WTC11 (cell line): ENCODE measurements around the gene EP400.

Experiments
- AR ChIP-seq: fragments of 250-450 bp; sonication (Bioruptor Pico); IDR thresholded peaks from 2 replicates; pipeline ENCODE4 v1.9.0; 2021; ENCODE audit warnings: mild to moderate bottlenecking
- CREM ChIP-seq: sonication (generic); formaldehyde crosslinking; IDR thresholded peaks from 2 replicates; pipeline ENCODE4 v1.8.1; 2022; ENCODE audit warnings: mild to moderate bottlenecking, missing genetic modification reagents, moderate library complexity
- CTCF ChIP-seq: fragments of 200-600 bp; IDR thresholded peaks from 2 replicates; pipeline ENCODE4 v1.8.0; 2022; ENCODE audit warnings: antibody characterized with exemption
- EMX1 ChIP-seq: fragments of 250-450 bp; sonication (Bioruptor Pico); IDR thresholded peaks from 2 replicates; pipeline ENCODE4 v1.8.0; 2021; ENCODE audit warnings: mild to moderate bottlenecking
- FOXJ3 ChIP-seq: sonication (generic); formaldehyde crosslinking; IDR thresholded peaks from 2 replicates; pipeline ENCODE4 v1.9.0; 2021; ENCODE audit warnings: missing genetic modification reagents, mild to moderate bottlenecking, borderline replicate concordance
- GABPB1 ChIP-seq: sonication (generic); formaldehyde crosslinking; IDR thresholded peaks from 2 replicates; pipeline ENCODE4 v1.8.1; 2023; ENCODE audit warnings: mild to moderate bottlenecking, missing genetic modification reagents
- JUN ChIP-seq: sonication (generic); formaldehyde crosslinking; IDR thresholded peaks from 2 replicates; pipeline ENCODE4 v1.8.0; 2023; ENCODE audit warnings: mild to moderate bottlenecking, missing genetic modification reagents
- NR2C2 ChIP-seq: sonication (generic); formaldehyde crosslinking; IDR thresholded peaks from 2 replicates; pipeline ENCODE4 v1.8.0; 2022; ENCODE audit warnings: mild to moderate bottlenecking, missing genetic modification reagents
- OVOL2 ChIP-seq: fragments of 250-450 bp; sonication (Bioruptor Pico); IDR thresholded peaks from 2 replicates; pipeline ENCODE4 v1.9.0; 2021; ENCODE audit warnings: mild to moderate bottlenecking, borderline replicate concordance
- RELA ChIP-seq: sonication (generic); formaldehyde crosslinking; IDR thresholded peaks from 2 replicates; pipeline ENCODE4 v1.8.1; 2022; ENCODE audit warnings: missing genetic modification reagents, mild to moderate bottlenecking, borderline replicate concordance
- SP1 ChIP-seq: sonication (generic); formaldehyde crosslinking; conservative IDR thresholded peaks from 2 replicates; pipeline ENCODE4 v1.8.1; 2022; ENCODE audit warnings: missing genetic modification reagents
- TCF7 ChIP-seq: sonication (generic); formaldehyde crosslinking; IDR thresholded peaks from 2 replicates; pipeline ENCODE4 v1.8.0; 2022; ENCODE audit warnings: mild to moderate bottlenecking, low read depth, missing genetic modification reagents, moderate library complexity
- ZBTB43 ChIP-seq: sonication (generic); formaldehyde crosslinking; IDR thresholded peaks from 2 replicates; pipeline ENCODE4 v1.8.1; 2023; ENCODE audit warnings: mild to moderate bottlenecking, missing genetic modification reagents
- ZNF671 ChIP-seq: fragments of 250-450 bp; sonication (Bioruptor Pico); IDR thresholded peaks from 2 replicates; pipeline ENCODE4 v1.8.0; 2021; ENCODE audit warnings: mild to moderate bottlenecking

GRCh38 chr12:131962069-131962468 is 12.3 kb downstream of the EP400 start:
- no peak for TF ChIP-seq CTCF
- no peak for TF ChIP-seq SP1 (CRISPR knock-in tag)
- no peak for TF ChIP-seq OVOL2 (CRISPR knock-in tag)
- no peak for TF ChIP-seq GABPB1 (CRISPR knock-in tag)
- no peak for TF ChIP-seq ZBTB43 (CRISPR knock-in tag)
- TF ChIP-seq FOXJ3 (CRISPR knock-in tag), result no peak
- TF ChIP-seq TCF7 (CRISPR knock-in tag), result no peak
- no peak for TF ChIP-seq CREM (CRISPR knock-in tag)
- TF ChIP-seq RELA (CRISPR knock-in tag), result no peak
- TF ChIP-seq ZNF671 (CRISPR knock-in tag), result no peak
- no peak for TF ChIP-seq JUN (CRISPR knock-in tag)
- TF ChIP-seq AR (CRISPR knock-in tag), result no peak
- no peak for TF ChIP-seq NR2C2 (CRISPR knock-in tag)
- no peak for TF ChIP-seq EMX1 (CRISPR knock-in tag)
